Measurements from ENCODE around the gene DIDO1. TPM values are rescaled to one million over a fixed set of nuclear protein-coding genes. Genes with fewer than 3 reads are reported as not detected.

The DIDO1 gene
- total and polyA plus RNA-seq, 2 of the 13 experiments (the other 11 are each of a cell fraction or from before 2014, with no cell fraction given) = 75.0 to 75.1 TPM

DNA sequence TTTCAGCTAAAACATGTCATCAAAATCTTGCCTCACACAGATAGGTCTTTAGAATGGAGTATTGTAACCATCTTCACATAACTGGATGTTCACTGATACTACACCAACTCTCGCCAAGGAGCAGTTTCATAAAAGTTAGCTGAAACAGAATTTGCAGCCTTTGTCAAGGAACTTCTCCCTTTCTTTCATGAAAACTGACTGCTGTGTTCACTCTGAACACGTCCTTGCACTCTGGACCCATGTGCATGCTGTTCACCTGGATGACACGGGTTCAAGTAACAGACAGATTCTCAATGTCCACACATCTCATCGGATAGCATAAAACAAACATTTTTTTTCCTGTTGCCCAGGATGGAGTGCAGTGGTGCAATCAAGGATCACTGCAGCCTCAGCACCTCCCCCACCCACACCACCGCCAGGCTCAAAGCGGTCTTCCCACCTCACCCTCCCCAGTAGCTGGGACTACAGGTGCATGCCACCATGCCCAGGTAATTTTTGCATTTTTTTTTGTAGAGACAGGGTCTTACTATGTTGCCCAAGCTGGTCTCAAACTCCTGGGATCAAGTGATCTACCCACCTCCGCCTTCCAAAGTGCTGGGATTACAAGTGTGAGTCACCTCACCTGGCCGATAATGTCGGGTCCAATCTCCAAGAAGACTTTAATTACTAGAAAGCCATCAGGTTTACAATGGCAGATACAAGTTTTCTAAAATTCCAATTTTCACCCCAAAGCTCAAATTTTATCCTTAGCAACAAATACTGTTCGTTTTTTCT, 9.4 kb downstream of the DIDO1 start (continued):
- TF ChIP-seq, protein P1, sequence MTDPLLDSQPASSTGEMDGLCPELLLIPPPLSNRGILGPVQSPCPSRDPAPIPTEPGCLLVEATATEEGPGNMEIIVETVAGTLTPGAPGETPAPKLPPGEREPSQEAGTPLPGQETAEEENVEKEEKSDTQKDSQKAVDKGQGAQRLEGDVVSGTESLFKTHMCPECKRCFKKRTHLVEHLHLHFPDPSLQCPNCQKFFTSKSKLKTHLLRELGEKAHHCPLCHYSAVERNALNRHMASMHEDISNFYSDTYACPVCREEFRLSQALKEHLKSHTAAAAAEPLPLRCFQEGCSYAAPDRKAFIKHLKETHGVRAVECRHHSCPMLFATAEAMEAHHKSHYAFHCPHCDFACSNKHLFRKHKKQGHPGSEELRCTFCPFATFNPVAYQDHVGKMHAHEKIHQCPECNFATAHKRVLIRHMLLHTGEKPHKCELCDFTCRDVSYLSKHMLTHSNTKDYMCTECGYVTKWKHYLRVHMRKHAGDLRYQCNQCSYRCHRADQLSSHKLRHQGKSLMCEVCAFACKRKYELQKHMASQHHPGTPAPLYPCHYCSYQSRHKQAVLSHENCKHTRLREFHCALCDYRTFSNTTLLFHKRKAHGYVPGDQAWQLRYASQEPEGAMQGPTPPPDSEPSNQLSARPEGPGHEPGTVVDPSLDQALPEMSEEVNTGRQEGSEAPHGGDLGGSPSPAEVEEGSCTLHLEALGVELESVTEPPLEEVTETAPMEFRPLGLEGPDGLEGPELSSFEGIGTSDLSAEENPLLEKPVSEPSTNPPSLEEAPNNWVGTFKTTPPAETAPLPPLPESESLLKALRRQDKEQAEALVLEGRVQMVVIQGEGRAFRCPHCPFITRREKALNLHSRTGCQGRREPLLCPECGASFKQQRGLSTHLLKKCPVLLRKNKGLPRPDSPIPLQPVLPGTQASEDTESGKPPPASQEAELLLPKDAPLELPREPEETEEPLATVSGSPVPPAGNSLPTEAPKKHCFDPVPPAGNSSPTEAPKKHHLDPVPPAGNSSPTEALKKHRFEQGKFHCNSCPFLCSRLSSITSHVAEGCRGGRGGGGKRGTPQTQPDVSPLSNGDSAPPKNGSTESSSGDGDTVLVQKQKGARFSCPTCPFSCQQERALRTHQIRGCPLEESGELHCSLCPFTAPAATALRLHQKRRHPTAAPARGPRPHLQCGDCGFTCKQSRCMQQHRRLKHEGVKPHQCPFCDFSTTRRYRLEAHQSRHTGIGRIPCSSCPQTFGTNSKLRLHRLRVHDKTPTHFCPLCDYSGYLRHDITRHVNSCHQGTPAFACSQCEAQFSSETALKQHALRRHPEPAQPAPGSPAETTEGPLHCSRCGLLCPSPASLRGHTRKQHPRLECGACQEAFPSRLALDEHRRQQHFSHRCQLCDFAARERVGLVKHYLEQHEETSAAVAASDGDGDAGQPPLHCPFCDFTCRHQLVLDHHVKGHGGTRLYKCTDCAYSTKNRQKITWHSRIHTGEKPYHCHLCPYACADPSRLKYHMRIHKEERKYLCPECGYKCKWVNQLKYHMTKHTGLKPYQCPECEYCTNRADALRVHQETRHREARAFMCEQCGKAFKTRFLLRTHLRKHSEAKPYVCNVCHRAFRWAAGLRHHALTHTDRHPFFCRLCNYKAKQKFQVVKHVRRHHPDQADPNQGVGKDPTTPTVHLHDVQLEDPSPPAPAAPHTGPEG (CRISPR knock-in tag; IDR thresholded peaks at IDR 0.05) = no peak
- TF ChIP-seq ZNF615 (CRISPR knock-in tag; IDR thresholded peaks at IDR 0.05; ENCODE audit: borderline replicate concordance) (no peak), ZNF496 (CRISPR knock-in tag; IDR thresholded peaks at IDR 0.05; ENCODE audit: insufficient replicate concordance) (no peak), PLRG1 (conservative IDR thresholded peaks at IDR 0.05) (no peak), WIZ (CRISPR knock-in tag; IDR thresholded peaks at IDR 0.05) (peak; percentile 55; the same call in 1 of the 2 replicates), RXRB (CRISPR knock-in tag; IDR thresholded peaks at IDR 0.05; ENCODE audit: borderline replicate concordance) (peak; percentile 98), ZFP90 (CRISPR knock-in tag; IDR thresholded peaks at IDR 0.05; ENCODE audit: borderline replicate concordance) (peak; percentile 76; the same call in 1 of the 2 replicates), GABPB1 (CRISPR knock-in tag; IDR thresholded peaks at IDR 0.05) (peak; percentile 68)
- TF ChIP-seq, protein P2, sequence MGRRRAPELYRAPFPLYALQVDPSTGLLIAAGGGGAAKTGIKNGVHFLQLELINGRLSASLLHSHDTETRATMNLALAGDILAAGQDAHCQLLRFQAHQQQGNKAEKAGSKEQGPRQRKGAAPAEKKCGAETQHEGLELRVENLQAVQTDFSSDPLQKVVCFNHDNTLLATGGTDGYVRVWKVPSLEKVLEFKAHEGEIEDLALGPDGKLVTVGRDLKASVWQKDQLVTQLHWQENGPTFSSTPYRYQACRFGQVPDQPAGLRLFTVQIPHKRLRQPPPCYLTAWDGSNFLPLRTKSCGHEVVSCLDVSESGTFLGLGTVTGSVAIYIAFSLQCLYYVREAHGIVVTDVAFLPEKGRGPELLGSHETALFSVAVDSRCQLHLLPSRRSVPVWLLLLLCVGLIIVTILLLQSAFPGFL (CRISPR knock-in tag; IDR thresholded peaks at IDR 0.05) = no peak
- TF ChIP-seq, protein P3, sequence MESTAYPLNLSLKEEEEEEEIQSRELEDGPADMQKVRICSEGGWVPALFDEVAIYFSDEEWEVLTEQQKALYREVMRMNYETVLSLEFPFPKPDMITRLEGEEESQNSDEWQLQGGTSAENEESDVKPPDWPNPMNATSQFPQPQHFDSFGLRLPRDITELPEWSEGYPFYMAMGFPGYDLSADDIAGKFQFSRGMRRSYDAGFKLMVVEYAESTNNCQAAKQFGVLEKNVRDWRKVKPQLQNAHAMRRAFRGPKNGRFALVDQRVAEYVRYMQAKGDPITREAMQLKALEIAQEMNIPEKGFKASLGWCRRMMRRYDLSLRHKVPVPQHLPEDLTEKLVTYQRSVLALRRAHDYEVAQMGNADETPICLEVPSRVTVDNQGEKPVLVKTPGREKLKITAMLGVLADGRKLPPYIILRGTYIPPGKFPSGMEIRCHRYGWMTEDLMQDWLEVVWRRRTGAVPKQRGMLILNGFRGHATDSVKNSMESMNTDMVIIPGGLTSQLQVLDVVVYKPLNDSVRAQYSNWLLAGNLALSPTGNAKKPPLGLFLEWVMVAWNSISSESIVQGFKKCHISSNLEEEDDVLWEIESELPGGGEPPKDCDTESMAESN (CRISPR knock-in tag; conservative IDR thresholded peaks at IDR 0.05) = peak; percentile 96
- TF ChIP-seq, protein P4, sequence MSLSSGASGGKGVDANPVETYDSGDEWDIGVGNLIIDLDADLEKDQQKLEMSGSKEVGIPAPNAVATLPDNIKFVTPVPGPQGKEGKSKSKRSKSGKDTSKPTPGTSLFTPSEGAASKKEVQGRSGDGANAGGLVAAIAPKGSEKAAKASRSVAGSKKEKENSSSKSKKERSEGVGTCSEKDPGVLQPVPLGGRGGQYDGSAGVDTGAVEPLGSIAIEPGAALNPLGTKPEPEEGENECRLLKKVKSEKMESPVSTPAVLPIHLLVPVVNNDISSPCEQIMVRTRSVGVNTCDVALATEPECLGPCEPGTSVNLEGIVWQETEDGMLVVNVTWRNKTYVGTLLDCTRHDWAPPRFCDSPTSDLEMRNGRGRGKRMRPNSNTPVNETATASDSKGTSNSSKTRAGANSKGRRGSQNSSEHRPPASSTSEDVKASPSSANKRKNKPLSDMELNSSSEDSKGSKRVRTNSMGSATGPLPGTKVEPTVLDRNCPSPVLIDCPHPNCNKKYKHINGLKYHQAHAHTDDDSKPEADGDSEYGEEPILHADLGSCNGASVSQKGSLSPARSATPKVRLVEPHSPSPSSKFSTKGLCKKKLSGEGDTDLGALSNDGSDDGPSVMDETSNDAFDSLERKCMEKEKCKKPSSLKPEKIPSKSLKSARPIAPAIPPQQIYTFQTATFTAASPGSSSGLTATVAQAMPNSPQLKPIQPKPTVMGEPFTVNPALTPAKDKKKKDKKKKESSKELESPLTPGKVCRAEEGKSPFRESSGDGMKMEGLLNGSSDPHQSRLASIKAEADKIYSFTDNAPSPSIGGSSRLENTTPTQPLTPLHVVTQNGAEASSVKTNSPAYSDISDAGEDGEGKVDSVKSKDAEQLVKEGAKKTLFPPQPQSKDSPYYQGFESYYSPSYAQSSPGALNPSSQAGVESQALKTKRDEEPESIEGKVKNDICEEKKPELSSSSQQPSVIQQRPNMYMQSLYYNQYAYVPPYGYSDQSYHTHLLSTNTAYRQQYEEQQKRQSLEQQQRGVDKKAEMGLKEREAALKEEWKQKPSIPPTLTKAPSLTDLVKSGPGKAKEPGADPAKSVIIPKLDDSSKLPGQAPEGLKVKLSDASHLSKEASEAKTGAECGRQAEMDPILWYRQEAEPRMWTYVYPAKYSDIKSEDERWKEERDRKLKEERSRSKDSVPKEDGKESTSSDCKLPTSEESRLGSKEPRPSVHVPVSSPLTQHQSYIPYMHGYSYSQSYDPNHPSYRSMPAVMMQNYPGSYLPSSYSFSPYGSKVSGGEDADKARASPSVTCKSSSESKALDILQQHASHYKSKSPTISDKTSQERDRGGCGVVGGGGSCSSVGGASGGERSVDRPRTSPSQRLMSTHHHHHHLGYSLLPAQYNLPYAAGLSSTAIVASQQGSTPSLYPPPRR (CRISPR knock-in tag; IDR thresholded peaks at IDR 0.05; ENCODE audit: borderline replicate concordance) = peak; percentile 97
- TF ChIP-seq, protein P5, sequence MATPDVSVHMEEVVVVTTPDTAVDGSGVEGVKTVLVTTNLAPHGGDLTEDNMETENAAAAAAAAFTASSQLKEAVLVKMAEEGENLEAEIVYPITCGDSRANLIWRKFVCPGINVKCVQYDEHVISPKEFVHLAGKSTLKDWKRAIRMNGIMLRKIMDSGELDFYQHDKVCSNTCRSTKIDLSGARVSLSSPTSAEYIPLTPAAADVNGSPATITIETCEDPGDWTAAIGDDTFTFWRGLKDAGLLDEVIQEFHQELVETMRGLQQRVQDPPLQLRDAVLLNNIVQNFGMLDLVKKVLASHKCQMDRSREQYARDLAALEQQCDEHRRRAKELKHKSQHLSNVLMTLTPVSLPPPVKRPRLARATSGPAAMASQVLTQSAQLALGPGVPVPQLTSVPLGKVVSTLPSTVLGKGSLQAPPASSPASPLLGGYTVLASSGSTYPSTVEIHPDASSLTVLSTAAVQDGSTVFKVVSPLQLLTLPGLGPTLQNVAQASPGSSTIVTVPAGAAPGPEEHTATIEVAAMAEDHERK (CRISPR knock-in tag; IDR thresholded peaks at IDR 0.05; ENCODE audit: low read depth) = no peak; the same call in 1 of the 2 replicates

All from HepG2 (cell line).